NCI-H1436 (cell line): Measurements from ENCODE around the gene SLC25A48.
"Not testable (repeated sequence)": the region's sequence is repeated elsewhere in the genome, so short reads cannot be mapped to it uniquely, and the experiment has no call there.

Source experiments
- DNase-seq: peaks from one replicate; lab custom pipeline; 2025; lab: John Stamatoyannopoulos, UW

The SLC25A48 gene

GRCh38 chr5:135829681-135830383 is 4.6 kb upstream of the SLC25A48 start:
- DNase-seq = peak; percentile 78

GRCh38 chr5:135830384-135830700 is 4.1 kb upstream of the SLC25A48 start:
- DNase-seq = no peak

- DNase-seq = no peak
Measured at GRCh38 chr5:135830876-135831275, 3.6 kb upstream of the SLC25A48 start.

- DNase-seq = no peak
Measured at GRCh38 chr5:135831439-135831838, 3.0 kb upstream of the SLC25A48 start.

GRCh38 chr5:135831851-135832555 is 2.5 kb upstream of the SLC25A48 start:
- no peak for DNase-seq

- no peak for DNase-seq
Measured at GRCh38 chr5:135832941-135833920, 1.2 kb upstream of the SLC25A48 start.

GRCh38 chr5:135833961-135834638 is 363 bp upstream of the SLC25A48 start:
- DNase-seq = no peak

- no peak for DNase-seq
Measured at GRCh38 chr5:135835766-135836165, 1.3 kb downstream of the SLC25A48 start.

- DNase-seq = not testable (repeated sequence)
Measured at GRCh38 chr5:135838395-135838794, 3.9 kb downstream of the SLC25A48 start.

- DNase-seq = no peak
Measured at GRCh38 chr5:135839566-135839965, 5.1 kb downstream of the SLC25A48 start.

- no peak for DNase-seq
Measured at GRCh38 chr5:135840959-135841358, 6.5 kb downstream of the SLC25A48 start.

- DNase-seq = no peak
Measured at GRCh38 chr5:135842737-135843136, 8.3 kb downstream of the SLC25A48 start.

- DNase-seq = no peak
Measured at GRCh38 chr5:135843571-135844337, 9.3 kb downstream of the SLC25A48 start.

- no peak for DNase-seq
Measured at GRCh38 chr5:135846311-135846710, 11.8 kb downstream of the SLC25A48 start.

- DNase-seq = no peak
Measured at GRCh38 chr5:135847976-135848375, 13.5 kb downstream of the SLC25A48 start.

- no peak for DNase-seq
Measured at GRCh38 chr5:135850231-135850630, 15.8 kb downstream of the SLC25A48 start.

GRCh38 chr5:135850671-135851070 is 16.2 kb downstream of the SLC25A48 start:
- DNase-seq = no peak

- no peak for DNase-seq
Measured at GRCh38 chr5:135851186-135851914, 16.9 kb downstream of the SLC25A48 start.

GRCh38 chr5:135851915-135852845 is 17.7 kb downstream of the SLC25A48 start:
- DNase-seq = no peak
